ENCODE measurements around the gene WNT5B. TPM values are rescaled to one million over a fixed set of nuclear protein-coding genes. Genes with fewer than 3 reads are reported as not detected.

Gene WNT5B
- total and polyA plus RNA-seq, 2 donors (not counting 3 experiments of a cell fraction or from before 2014, with no cell fraction given): not detected

GRCh38 chr12:1670358-1671268 is 41.6 kb downstream of the WNT5B start:
- intact Hi-C loops (cut with micrococcal nuclease): no loop called here
- Histone ChIP-seq H3K36me3 (ENCODE audit: control insufficient read depth in 2 of 2, extremely low read depth in 1 of 2, insufficient read depth in 2 of 2, low read length in 2 of 2) (no peaks in the 10 kb centered on the region), H3K4me2 (ENCODE audit: insufficient read depth, low read length) (no peak overlapping the region), H3K79me2 (ENCODE audit: control insufficient read depth, insufficient read depth, low read length) (no peaks in the 10 kb centered on the region), H3K4me1 (ENCODE audit: control insufficient read depth, extremely low read depth, insufficient read depth, low read length) (peaks cover 8% of the 10 kb centered on the region), H2AFZ (ENCODE audit: low read depth, low read length) (no peak overlapping the region), H3K9me1 (replicated peaks; ENCODE audit: control insufficient read depth, extremely low read depth, insufficient read depth, low read length) (no peaks in the 10 kb centered on the region), H3K27me3 (ENCODE audit: control insufficient read depth in 2 of 2, insufficient read depth in 2 of 2, low read length in 2 of 2) (no peaks in the 10 kb centered on the region), H3K9ac (replicated peaks; ENCODE audit: extremely low read depth, insufficient read depth, low read length) (no peak overlapping the region), H3K27ac (ENCODE audit: insufficient read depth, low read depth, low read length) (no peak overlapping the region), H3K9me3 (replicated peaks; ENCODE audit: control insufficient read depth, insufficient read depth, low read length) (no peaks in the 10 kb centered on the region), H3K4me3 (replicated peaks in 1 of 3; ENCODE audit: insufficient read depth in 1 of 3, low read depth in 1 of 3, low read length in 3 of 3) (no peak overlapping the region), H4K20me1 (replicated peaks; ENCODE audit: control insufficient read depth, extremely low read depth, insufficient read depth, low read length) (no peaks in the 10 kb centered on the region)
- FAIRE-seq (no peak), DNase-seq (ENCODE audit: low read depth, low spot score) (no peak)
- no peak for TF ChIP-seq MAX (IDR thresholded peaks at IDR 0.05; ENCODE audit: insufficient read depth, insufficient read length)
- TF ChIP-seq CTCF (IDR thresholded peaks at IDR 0.05; ENCODE audit: extremely low read depth in 1 of 2, insufficient read depth in 1 of 2, low read depth in 1 of 2, low read length in 2 of 2): no peak
- TF ChIP-seq POLR2AphosphoS5 (IDR thresholded peaks at IDR 0.05; ENCODE audit: insufficient read depth, low read depth, low read length): no peak
- no peak for TF ChIP-seq EZH2 (IDR thresholded peaks at IDR 0.05; ENCODE audit: borderline replicate concordance, low read depth, low read length, severe bottlenecking)
- TF ChIP-seq JUN (IDR thresholded peaks at IDR 0.05; ENCODE audit: borderline replicate concordance, insufficient read depth, insufficient read length, low read depth): no peak
- no peak for TF ChIP-seq MYC (IDR thresholded peaks at IDR 0.05; ENCODE audit: low read depth, low read length)
- TF ChIP-seq FOS (IDR thresholded peaks at IDR 0.05; ENCODE audit: borderline replicate concordance, insufficient read depth, low read length): no peak
- TF ChIP-seq POLR2A (IDR thresholded peaks at IDR 0.05; ENCODE audit: low read depth, low read length): no peak
- no peak for TF ChIP-seq GATA2 (IDR thresholded peaks at IDR 0.05; ENCODE audit: insufficient read depth, insufficient read length, low read depth, low read length)
- no TSS peak for BruUV-seq (replicated peaks)
- CTCF ChIA-PET: interaction anchor here (0.7 to 2.2 kb wide), 7 partner anchors 9 to 120 kb away, joined by 3 to 12 read pairs (median 4); no protein-coding TSS in a partner anchor
- POLR2A ChIA-PET: no interaction called here
- dilution Hi-C loops (cut with MboI; ENCODE audit: extremely low pct_ligation_motif_present, low sequenced_read_pairs): no loop called here
